ENCODE measurements around the gene EDEM1. TPM values are rescaled to one million over a fixed set of nuclear protein-coding genes. Genes with fewer than 3 reads are reported as not detected.

The EDEM1 gene
- total RNA-seq, 1 donor from 2014 or later: 88.6 TPM

DNA sequence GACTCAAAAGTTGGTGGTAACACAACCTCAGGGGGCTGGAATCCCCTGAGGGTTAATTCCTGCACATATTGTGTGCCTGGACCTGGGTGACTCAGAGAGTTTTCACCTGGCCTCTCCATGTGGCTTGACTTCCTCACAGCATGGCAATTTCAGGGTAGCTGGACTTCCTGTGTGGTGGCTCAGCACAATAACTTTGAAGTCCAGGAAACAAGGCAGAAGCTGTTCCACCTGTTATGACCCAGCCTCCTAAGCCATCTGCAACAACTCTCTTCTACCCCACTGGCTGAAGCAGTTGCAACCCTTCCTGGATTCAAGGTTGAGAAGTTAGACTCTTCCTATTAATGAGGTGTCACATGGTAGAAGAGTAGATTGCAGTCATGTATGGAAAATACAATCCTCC, 58.4 kb downstream of the EDEM1 start:
- no peaks in the 10 kb centered on the region for H3K27me3 ChIP-seq
- ATAC-seq: no peak
- no peak for DNase-seq
- TF ChIP-seq CTCF (IDR thresholded peaks at IDR 0.05): no peak
- no peaks in the 10 kb centered on the region for H3K4me1 ChIP-seq
- intact Hi-C loops (cut with DNase I): no loop called here
- H3K27ac ChIP-seq: no peak overlapping the region
- H3K4me3 ChIP-seq: no peak overlapping the region
- no peaks in the 10 kb centered on the region for H3K36me3 ChIP-seq
- H3K9me3 ChIP-seq: no peaks in the 10 kb centered on the region

GRCh38 chr3:5248822-5249221, 61.3 kb downstream of the EDEM1 start:
- ATAC-seq (no peak), DNase-seq (no peak)
- no peaks in the 10 kb centered on the region for H3K9me3 ChIP-seq
- no peaks in the 10 kb centered on the region for H3K4me1 ChIP-seq
- no peaks in the 10 kb centered on the region for H3K27me3 ChIP-seq
- H3K27ac ChIP-seq: no peak overlapping the region
- H3K36me3 ChIP-seq: no peaks in the 10 kb centered on the region
- no peak overlapping the region for H3K4me3 ChIP-seq
- intact Hi-C loops (cut with DNase I): no loop called here
- no peak for TF ChIP-seq CTCF (IDR thresholded peaks at IDR 0.05)

DNA sequence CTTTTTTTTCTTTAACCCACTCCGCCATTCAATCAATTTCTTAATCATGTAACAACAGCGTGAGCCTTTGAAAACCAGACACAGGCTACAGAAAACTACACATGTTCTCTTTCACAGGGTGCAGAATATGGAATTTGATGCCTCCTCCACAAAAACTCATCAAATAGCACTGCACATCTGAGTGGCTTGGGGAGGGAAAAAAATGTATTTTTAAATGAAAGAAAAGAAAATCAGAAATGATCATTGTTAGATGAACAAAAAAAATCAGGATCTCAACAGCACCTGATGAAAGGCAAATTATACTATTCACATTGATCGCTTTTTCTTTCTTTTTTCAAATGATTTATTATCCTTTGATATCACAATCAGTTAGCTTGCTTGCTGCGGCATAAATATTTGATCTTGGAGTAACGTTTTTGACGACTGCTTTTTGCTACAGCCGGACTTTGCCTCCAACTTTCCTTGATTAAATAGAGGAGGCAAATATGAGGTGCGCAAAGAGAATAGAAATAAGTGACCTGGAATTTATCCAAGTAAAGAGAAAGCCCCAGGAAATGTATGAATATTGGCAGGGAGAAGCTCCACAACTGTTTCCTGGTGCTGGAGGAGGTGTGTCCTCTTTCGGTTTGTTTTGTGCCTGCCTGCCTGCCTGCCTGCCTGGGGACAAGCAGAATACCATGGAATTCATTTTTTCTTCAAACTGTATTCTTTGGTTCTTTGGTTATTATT, 63.1 kb downstream of the EDEM1 start:
- no peak for DNase-seq
- peak; percentile 65 for ATAC-seq

DNA sequence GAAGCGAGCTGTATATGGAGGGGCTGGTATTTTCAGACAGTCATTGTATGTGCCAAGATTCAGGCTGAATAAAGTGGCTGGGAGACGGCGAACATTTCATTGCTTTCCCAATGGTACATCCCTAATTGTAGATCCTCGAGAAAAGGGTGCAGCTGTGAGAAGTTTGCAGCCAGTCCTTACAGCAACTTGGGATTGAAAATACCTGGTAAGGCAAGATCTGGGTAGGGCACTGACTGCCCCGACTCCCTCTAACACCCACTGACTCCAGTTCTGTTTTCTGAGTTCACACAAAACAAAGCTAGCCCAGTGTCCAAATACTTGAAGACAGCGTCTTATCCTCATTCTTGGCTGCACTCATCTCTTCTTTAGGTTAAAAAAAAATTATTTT, 63.7 kb downstream of the EDEM1 start:
- ATAC-seq (peak; percentile 67), DNase-seq (no peak)
- no peaks in the 10 kb centered on the region for H3K4me1 ChIP-seq
- H3K4me3 ChIP-seq: peak overlapping the region; percentile 28
- H3K27me3 ChIP-seq: no peaks in the 10 kb centered on the region
- H3K36me3 ChIP-seq: no peaks in the 10 kb centered on the region
- intact Hi-C loops (cut with DNase I): no loop called here
- no peak overlapping the region for H3K27ac ChIP-seq
- TF ChIP-seq CTCF (IDR thresholded peaks at IDR 0.05): no peak
- no peaks in the 10 kb centered on the region for H3K9me3 ChIP-seq

More for the DNA sequence above, 63.1 kb downstream of the EDEM1 start:
- no peak for TF ChIP-seq CTCF (IDR thresholded peaks at IDR 0.05)
- Histone ChIP-seq H3K9me3 (no peaks in the 10 kb centered on the region), H3K27me3 (no peaks in the 10 kb centered on the region), H3K36me3 (no peaks in the 10 kb centered on the region), H3K4me1 (no peaks in the 10 kb centered on the region), H3K4me3 (peak overlapping the region; percentile 28), H3K27ac (no peak overlapping the region)
- intact Hi-C loops (cut with DNase I): no loop called here

DNA sequence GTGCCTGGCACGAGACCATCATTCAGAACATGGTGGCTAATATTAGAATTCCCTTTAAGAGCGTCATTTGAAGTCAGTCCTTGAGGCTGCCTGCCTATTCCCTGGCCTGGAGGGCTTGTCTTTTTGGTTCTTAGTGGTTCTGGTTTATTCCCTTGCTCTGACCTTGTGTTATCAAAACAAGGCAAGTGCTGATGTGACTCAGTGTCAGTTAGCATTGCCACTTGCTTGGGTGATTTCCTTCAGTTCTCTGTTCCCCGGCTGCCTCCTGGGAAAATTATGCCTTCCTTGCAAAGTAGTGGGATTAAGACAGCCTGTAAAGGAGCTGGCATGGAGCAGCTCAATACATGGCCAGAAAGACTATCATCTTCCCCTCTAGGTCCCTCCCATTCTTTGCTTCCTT, 64.6 kb downstream of the EDEM1 start:
- no peaks in the 10 kb centered on the region for H3K36me3 ChIP-seq
- H3K27me3 ChIP-seq: no peaks in the 10 kb centered on the region
- no peak overlapping the region for H3K4me3 ChIP-seq
- H3K9me3 ChIP-seq: no peaks in the 10 kb centered on the region
- H3K4me1 ChIP-seq: no peaks in the 10 kb centered on the region
- no peak for TF ChIP-seq CTCF (IDR thresholded peaks at IDR 0.05)
- DNase-seq (no peak), ATAC-seq (no peak)
- intact Hi-C loops (cut with DNase I): no loop called here
- no peak overlapping the region for H3K27ac ChIP-seq

All from upper lobe of right lung (tissue), 1 donor.